ENCODE results near the gene PGBD5. TPM values are rescaled to one million over a fixed set of nuclear protein-coding genes. Genes with fewer than 3 reads are reported as not detected.

The PGBD5 gene
- total and polyA plus RNA-seq, 2 donors (not counting 1 experiment from before 2014, with no cell fraction given), result 0.10 to 0.17 TPM

DNA sequence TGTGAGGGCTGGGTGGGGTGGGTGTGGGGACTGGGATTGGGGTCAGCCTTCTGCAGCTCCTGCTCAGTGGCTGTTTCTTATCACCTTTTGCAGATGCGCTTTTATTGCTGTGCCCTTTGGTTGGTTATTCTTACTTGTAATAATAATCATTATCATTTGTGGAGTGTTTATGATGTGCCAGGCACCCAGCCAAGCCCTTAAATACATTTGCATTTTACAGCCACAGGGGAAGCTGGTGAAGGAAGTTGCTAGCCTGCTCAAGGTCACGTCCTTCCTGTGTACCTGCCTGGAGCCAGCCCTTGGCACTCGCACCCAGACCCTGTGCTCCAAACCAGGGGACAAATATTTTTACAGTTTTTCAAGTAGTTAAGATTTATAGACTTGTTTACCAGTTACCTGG, 144.0 kb downstream of the PGBD5 start:
- Histone ChIP-seq H3K36me3 (ENCODE audit: control insufficient read depth, insufficient read depth, low read length) (peaks cover 7% of the 10 kb centered on the region), H3K27ac (ENCODE audit: insufficient read depth, low read length) (no peak overlapping the region), H3K79me2 (ENCODE audit: control insufficient read depth, insufficient read depth, low read length) (no peaks in the 10 kb centered on the region)

DNA sequence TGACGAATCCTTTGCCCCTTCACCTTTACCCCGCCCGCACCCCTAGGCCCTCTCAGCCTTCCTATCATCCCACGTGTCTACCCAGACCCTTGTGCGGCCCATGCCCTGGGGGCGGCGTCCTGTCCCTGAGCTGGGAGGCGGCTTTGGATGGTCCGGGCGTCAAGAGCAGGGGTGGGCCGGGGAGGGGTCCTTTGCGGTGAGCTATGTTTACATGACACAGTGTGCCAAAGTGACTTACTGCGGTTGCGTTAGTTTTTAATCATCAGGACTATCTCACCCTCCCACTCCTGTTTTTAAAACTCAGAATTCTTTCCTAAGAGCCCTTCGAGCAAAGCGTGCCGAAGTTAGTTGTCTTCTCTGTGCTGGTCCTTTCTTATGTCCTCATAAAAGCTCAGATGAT, 144.6 kb downstream of the PGBD5 start:
- peak in 1 of 2 donors; percentile 55 for DNase-seq (ENCODE audit: low read depth in 2 of 2)
- H3K4me1 ChIP-seq (ENCODE audit: control insufficient read depth, extremely low read depth, insufficient read depth, low read length), result no peaks in the 10 kb centered on the region
- no peak overlapping the region for H3K4me3 ChIP-seq (replicated peaks in 1 of 4; ENCODE audit: control extremely low read depth in 1 of 4, insufficient read depth in 1 of 4, low read depth in 3 of 4, low read length in 4 of 4)
- no peaks in the 10 kb centered on the region for H3K79me2 ChIP-seq (ENCODE audit: control insufficient read depth, insufficient read depth, low read length)
- no peaks in the 10 kb centered on the region for H3K27me3 ChIP-seq (ENCODE audit: control insufficient read depth, insufficient read depth, low read length)
- peaks cover 9% of the 10 kb centered on the region for H3K36me3 ChIP-seq (ENCODE audit: control insufficient read depth, insufficient read depth, low read length)
- no peak overlapping the region for H2AFZ ChIP-seq (ENCODE audit: low read length)
- TF ChIP-seq EZH2 (IDR thresholded peaks at IDR 0.05; ENCODE audit: low read length, missing control alignments) (no peak), CTCF (conservative IDR thresholded peaks at IDR 0.05 in 1 of 2, IDR thresholded peaks at IDR 0.05 in 1 of 2; ENCODE audit: low read depth in 1 of 2, low read length in 2 of 2) (no peak)
- H3K9me3 ChIP-seq (ENCODE audit: control insufficient read depth, insufficient read depth, low read depth, low read length), result no peaks in the 10 kb centered on the region
- no peak overlapping the region for H3K4me2 ChIP-seq (ENCODE audit: extremely low read depth, insufficient read depth, low read length)
- no peaks in the 10 kb centered on the region for H4K20me1 ChIP-seq (ENCODE audit: control insufficient read depth, extremely low read depth, insufficient read depth, low read length)
- no peak overlapping the region for H3K27ac ChIP-seq (ENCODE audit: insufficient read depth, low read length)
- no peak overlapping the region for H3K9ac ChIP-seq (ENCODE audit: insufficient read depth, low read length)

More for the DNA sequence above, 144.0 kb downstream of the PGBD5 start:
- Histone ChIP-seq H4K20me1 (ENCODE audit: control insufficient read depth, extremely low read depth, insufficient read depth, low read length) (no peaks in the 10 kb centered on the region), H3K27me3 (ENCODE audit: control insufficient read depth, insufficient read depth, low read length) (no peaks in the 10 kb centered on the region), H3K9me3 (ENCODE audit: control insufficient read depth, insufficient read depth, low read depth, low read length) (no peaks in the 10 kb centered on the region), H2AFZ (ENCODE audit: low read length) (no peak overlapping the region), H3K4me1 (ENCODE audit: control insufficient read depth, extremely low read depth, insufficient read depth, low read length) (no peaks in the 10 kb centered on the region), H3K4me3 (replicated peaks in 1 of 4; ENCODE audit: control extremely low read depth in 1 of 4, insufficient read depth in 1 of 4, low read depth in 3 of 4, low read length in 4 of 4) (no peak overlapping the region), H3K4me2 (ENCODE audit: extremely low read depth, insufficient read depth, low read length) (no peak overlapping the region), H3K9ac (ENCODE audit: insufficient read depth, low read length) (no peak overlapping the region)
- TF ChIP-seq EZH2 (IDR thresholded peaks at IDR 0.05; ENCODE audit: low read length, missing control alignments) (no peak), CTCF (conservative IDR thresholded peaks at IDR 0.05 in 1 of 2, IDR thresholded peaks at IDR 0.05 in 1 of 2; ENCODE audit: low read depth in 1 of 2, low read length in 2 of 2) (no peak)
- no peak for DNase-seq (ENCODE audit: low read depth in 2 of 2)

DNA sequence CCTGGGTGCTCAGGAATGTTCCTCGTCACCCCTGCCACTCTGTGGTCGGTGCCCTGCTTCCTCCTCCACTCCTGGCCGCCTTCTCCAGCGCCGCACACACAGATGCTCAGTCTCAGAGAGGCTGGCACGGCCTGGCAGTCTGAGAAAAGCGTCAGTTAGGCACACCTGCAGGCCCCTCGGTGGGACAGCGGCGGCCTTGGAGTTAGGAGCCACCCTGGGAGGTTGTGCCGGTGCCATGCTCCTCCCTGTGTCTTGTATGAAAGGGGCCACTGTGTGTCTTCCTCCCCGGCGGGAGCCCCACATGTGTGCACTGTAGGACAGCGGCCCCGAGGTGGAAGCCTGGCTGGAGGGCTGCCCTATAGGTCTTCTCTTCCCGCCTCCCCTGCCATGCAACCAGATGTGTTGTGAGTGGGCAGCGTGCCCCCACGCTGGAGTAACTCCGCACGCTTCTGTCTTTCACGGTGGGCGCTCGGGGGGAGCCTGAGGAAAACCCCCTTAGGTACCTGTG, 145.2 kb downstream of the PGBD5 start:
- Histone ChIP-seq H3K4me2 (ENCODE audit: extremely low read depth, insufficient read depth, low read length) (no peak overlapping the region), H3K27ac (ENCODE audit: insufficient read depth, low read length) (no peak overlapping the region)

More for the DNA sequence above, 145.2 kb downstream of the PGBD5 start:
- H3K4me1 ChIP-seq (ENCODE audit: control insufficient read depth, extremely low read depth, insufficient read depth, low read length), result no peaks in the 10 kb centered on the region
- peaks cover 14% of the 10 kb centered on the region for H3K36me3 ChIP-seq (ENCODE audit: control insufficient read depth, insufficient read depth, low read length)
- TF ChIP-seq EZH2 (IDR thresholded peaks at IDR 0.05; ENCODE audit: low read length, missing control alignments) (no peak), CTCF (conservative IDR thresholded peaks at IDR 0.05 in 1 of 2, IDR thresholded peaks at IDR 0.05 in 1 of 2; ENCODE audit: low read depth in 1 of 2, low read length in 2 of 2) (no peak)
- no peak overlapping the region for H3K4me3 ChIP-seq (replicated peaks in 1 of 4; ENCODE audit: control extremely low read depth in 1 of 4, insufficient read depth in 1 of 4, low read depth in 3 of 4, low read length in 4 of 4)
- H3K27me3 ChIP-seq (ENCODE audit: control insufficient read depth, insufficient read depth, low read length), result no peaks in the 10 kb centered on the region
- no peaks in the 10 kb centered on the region for H3K79me2 ChIP-seq (ENCODE audit: control insufficient read depth, insufficient read depth, low read length)
- H3K9ac ChIP-seq (ENCODE audit: insufficient read depth, low read length), result no peak overlapping the region
- H3K9me3 ChIP-seq (ENCODE audit: control insufficient read depth, insufficient read depth, low read depth, low read length), result no peaks in the 10 kb centered on the region
- H4K20me1 ChIP-seq (ENCODE audit: control insufficient read depth, extremely low read depth, insufficient read depth, low read length), result no peaks in the 10 kb centered on the region
- DNase-seq (ENCODE audit: low read depth in 2 of 2), result no peak
- H2AFZ ChIP-seq (ENCODE audit: low read length), result no peak overlapping the region

All from fibroblast of lung (primary cell).